Measurements from ENCODE around the gene KLHL11. TPM values are rescaled to one million over a fixed set of nuclear protein-coding genes. Genes with fewer than 3 reads are reported as not detected.

Gene KLHL11
- total and polyA plus RNA-seq, 2 of the 8 experiments (the other 6 are each of a cell fraction or from before 2014, with no cell fraction given), result 4.2 to 13.7 TPM

DNA sequence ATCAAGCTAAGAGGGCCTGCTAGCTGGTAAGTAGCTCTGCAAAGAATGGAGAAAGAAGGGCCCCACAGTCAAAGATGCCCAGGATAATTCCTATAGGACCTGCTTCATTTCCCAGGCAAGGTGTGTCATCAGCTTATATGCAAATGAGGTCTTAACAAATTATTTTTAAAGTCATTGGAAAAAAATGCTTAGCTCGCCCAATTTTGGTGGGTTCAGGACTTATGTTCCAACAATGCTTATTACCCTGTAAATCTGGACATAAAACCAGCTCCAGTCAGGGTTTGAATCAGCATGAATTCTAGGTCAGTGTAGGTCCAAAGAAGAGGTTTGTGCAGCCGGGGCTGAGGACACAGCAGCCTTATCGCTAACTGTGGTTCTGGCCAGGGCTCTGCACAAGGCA is 28.2 kb upstream of the KLHL11 start:
- Histone ChIP-seq H3K56ac (replicated peaks; ENCODE audit: insufficient read length, low read depth, low read length) (no peak overlapping the region), H3K4me3 (ENCODE audit: extremely low read depth in 1 of 4, insufficient read depth in 2 of 4, low read depth in 3 of 4, low read length in 4 of 4) (no peak overlapping the region), H3K4me1 (replicated peaks in 1 of 4; ENCODE audit: control insufficient read depth in 3 of 4, insufficient read depth in 4 of 4, low read length in 3 of 4) (no peaks in the 10 kb centered on the region), H3K27ac (ENCODE audit: low read depth, low read length) (no peak overlapping the region), H2BK20ac (ENCODE audit: low read length) (no peak overlapping the region), H3K23ac (ENCODE audit: insufficient read length) (no peak overlapping the region), H3K4me2 (ENCODE audit: insufficient read depth in 1 of 2, low read depth in 2 of 2, low read length in 2 of 2) (no peak overlapping the region), H3K27me3 (replicated peaks in 1 of 4; ENCODE audit: control insufficient read depth in 3 of 4, extremely low read depth in 1 of 4, insufficient read depth in 3 of 4, low read length in 3 of 4) (no peaks in the 10 kb centered on the region), H3K23me2 (ENCODE audit: low read depth, low read length) (no peaks in the 10 kb centered on the region), H3K79me1 (ENCODE audit: low read depth, low read length) (peaks cover 3% of the 10 kb centered on the region), H4K91ac (replicated peaks; ENCODE audit: insufficient read length, low read length) (no peak overlapping the region), H2BK12ac (ENCODE audit: low read depth, low read length) (no peak overlapping the region), H3K18ac (ENCODE audit: extremely low read depth, low read length) (no peak overlapping the region), H4K8ac (ENCODE audit: extremely low read depth, insufficient read depth, low read length) (no peak overlapping the region), H3K79me2 (ENCODE audit: control insufficient read depth in 1 of 2, insufficient read depth in 2 of 2, low read length in 2 of 2) (no peaks in the 10 kb centered on the region; a peak in 1 of 4 replicates), H3K4ac (replicated peaks; ENCODE audit: insufficient read length, low read depth, low read length) (no peak overlapping the region), H2AFZ (ENCODE audit: low read length) (no peak overlapping the region), H3K36me3 (ENCODE audit: control insufficient read depth in 2 of 4, insufficient read depth in 4 of 4, low read length in 3 of 4) (peaks cover 51 to 95% (median 81%) of the 10 kb centered on the region in 4 experiments), H3K14ac (ENCODE audit: insufficient read length) (no peak overlapping the region), H4K5ac (ENCODE audit: insufficient read length, low read depth, low read length) (no peak overlapping the region), H2AK5ac (ENCODE audit: low read depth, low read length) (no peak overlapping the region), H3K9ac (replicated peaks in 1 of 4; ENCODE audit: extremely low read depth in 1 of 4, low read depth in 3 of 4, low read length in 3 of 4) (no peak overlapping the region), H3K9me3 (ENCODE audit: insufficient read depth in 2 of 2, low read depth in 1 of 2, low read length in 1 of 2) (no peaks in the 10 kb centered on the region), H4K20me1 (replicated peaks in 1 of 2; ENCODE audit: control insufficient read depth in 1 of 2, insufficient read depth in 2 of 2, low read length in 2 of 2) (peaks cover 3 to 20% of the 10 kb centered on the region in 2 experiments), H2BK15ac (ENCODE audit: low read length) (no peak overlapping the region), H2BK120ac (replicated peaks; ENCODE audit: low read depth, low read length) (no peak overlapping the region), H2BK5ac (ENCODE audit: low read depth, low read length) (no peak overlapping the region; the same call in 1 of the 2 replicates)
- 94% methylated on average over 3 of the region's 3 CpGs; no CpG with 5 or more reads in 1 of the 2 experiments for WGBS, 2 experiments (ENCODE audit: extremely low coverage in 1 of 2, insufficient coverage in 1 of 2, insufficient read length in 1 of 2, insufficient replicate concordance in 2 of 2, low coverage in 1 of 2, low lambda C conversion rate in 2 of 2, missing lambda C conversion rate in 1 of 2)
- DNase-seq (ENCODE audit: low read depth in 1 of 2, low spot score in 2 of 2) (no peak), FAIRE-seq (no peak)
- TF ChIP-seq, protein P1, sequence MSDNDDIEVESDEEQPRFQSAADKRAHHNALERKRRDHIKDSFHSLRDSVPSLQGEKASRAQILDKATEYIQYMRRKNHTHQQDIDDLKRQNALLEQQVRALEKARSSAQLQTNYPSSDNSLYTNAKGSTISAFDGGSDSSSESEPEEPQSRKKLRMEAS (IDR thresholded peaks at IDR 0.05), result no peak
- no peak for TF ChIP-seq TEAD4 (IDR thresholded peaks at IDR 0.05; ENCODE audit: low read depth, low read length)
- no peak for TF ChIP-seq JUND (IDR thresholded peaks at IDR 0.05; ENCODE audit: low read length)
- ChIA-PET CTCF (ENCODE audit: partially characterized antibody) (interaction anchor here (1.3 to 1.8 kb wide), 3 partner anchors 9 to 44 kb away, joined by 3 to 5 read pairs (median 4); no protein-coding TSS in a partner anchor), POLR2A (ENCODE audit: partially characterized antibody) (interaction anchor here (0.9 to 6.0 kb wide), 6 partner anchors 9 to 159 kb away, joined by 3 to 33 read pairs (median 4); partner anchors contain the start of gene KLHL11)

Measured in H1 (cell line).